ENCODE results near the gene MLLT10.
A peak's percentile ranks its signal among the peaks of the same experiment; 100 is the strongest.

- no peak for TF ChIP-seq EZH2 (IDR thresholded peaks at IDR 0.05; ENCODE audit: borderline replicate concordance)
- TF ChIP-seq CTCF (IDR thresholded peaks at IDR 0.05; ENCODE audit: poor library complexity): peak; percentile 87
- TF ChIP-seq EZH2phosphoT487 (IDR thresholded peaks at IDR 0.05; ENCODE audit: low read depth, severe bottlenecking, unreplicated experiment): no peak
Observed at GRCh38 chr10:21732067-21732772, 198.2 kb downstream of the MLLT10 start.

Data from hepatocyte (in vitro differentiated cells).